Mesodermal cell (in vitro differentiated cells): ENCODE results near the gene SCGB3A1.

Experiments
- H3K27ac ChIP-seq: 2 replicates; pipeline ENCODE4 v1.7.0; 2013; ENCODE audit warnings: mild to moderate bottlenecking, low read depth, low read length, moderate library complexity; ENCODE audit not compliant: severe bottlenecking
- H3K36me3 ChIP-seq: 2 replicates; pipeline ENCODE4 v1.7.1; 2013; ENCODE audit warnings: mild to moderate bottlenecking, low read length, moderate library complexity; ENCODE audit not compliant: control insufficient read depth, insufficient read depth
- H3K4me1 ChIP-seq: one replicate; pipeline ENCODE4 v1.7.1; 2013; ENCODE audit warnings: mild to moderate bottlenecking, low read length; ENCODE audit not compliant: insufficient read depth, control insufficient read depth, poor library complexity, severe bottlenecking
- H3K4me3 ChIP-seq: 2 replicates; pipeline ENCODE4 v1.7.0; 2013; ENCODE audit warnings: low read length, control low read depth, mild to moderate bottlenecking; ENCODE audit not compliant: insufficient read depth, poor library complexity, severe bottlenecking; ENCODE audit errors: extremely low read depth
- H3K9me3 ChIP-seq: 2 replicates; pipeline ENCODE4 v1.7.1; 2013; ENCODE audit warnings: mild to moderate bottlenecking, low read length, moderate library complexity; ENCODE audit not compliant: control insufficient read depth
- WGBS, 2 experiments: methylation state at CpG; one replicate each; pipeline ENCODE4 v1.1.5; 2013; ENCODE audit warnings: missing lambda C conversion rate in 2 of 2; ENCODE audit not compliant: insufficient coverage in 2 of 2; 5-methylcytosine and 5-hydroxymethylcytosine counted together

Gene SCGB3A1

GRCh38 chr5:180612683-180613082, 21.4 kb upstream of the SCGB3A1 start:
- H3K4me1 ChIP-seq: peaks cover 3% of the 10 kb centered on the region
- H3K4me3 ChIP-seq: no peak overlapping the region
- 92 to 96% methylated on average over 10 of the region's 15 CpGs for WGBS, 2 experiments
- peaks cover 6% of the 10 kb centered on the region for H3K36me3 ChIP-seq
- no peak overlapping the region for H3K27ac ChIP-seq
- H3K9me3 ChIP-seq: no peaks in the 10 kb centered on the region

- Histone ChIP-seq H3K4me1 (peaks cover 3% of the 10 kb centered on the region), H3K4me3 (no peak overlapping the region), H3K36me3 (peaks cover 2% of the 10 kb centered on the region), H3K9me3 (no peaks in the 10 kb centered on the region), H3K27ac (no peak overlapping the region)
- 95% methylated on average over 18 to 21 of the region's 30 CpGs for WGBS, 2 experiments
Measured at GRCh38 chr5:180611140-180611850, 20.0 kb upstream of the SCGB3A1 start.

- WGBS, 2 experiments: 87 to 88% methylated on average over 15 to 17 of the region's 23 CpGs
- H3K36me3 ChIP-seq: no peaks in the 10 kb centered on the region
Measured at GRCh38 chr5:180609817-180610550, 18.7 kb upstream of the SCGB3A1 start.

GRCh38 chr5:180609386-180609785, 18.1 kb upstream of the SCGB3A1 start:
- Histone ChIP-seq H3K27ac (no peak overlapping the region), H3K9me3 (no peaks in the 10 kb centered on the region), H3K4me3 (no peak overlapping the region), H3K36me3 (no peaks in the 10 kb centered on the region), H3K4me1 (peaks cover 3% of the 10 kb centered on the region)
- WGBS, 2 experiments: 93 to 96% methylated on average over 13 to 14 of the region's 15 CpGs

More at GRCh38 chr5:180609817-180610550, 18.7 kb upstream of the SCGB3A1 start:
- no peak overlapping the region for H3K4me3 ChIP-seq
- peaks cover 3% of the 10 kb centered on the region for H3K4me1 ChIP-seq
- no peaks in the 10 kb centered on the region for H3K9me3 ChIP-seq
- H3K27ac ChIP-seq: no peak overlapping the region

GRCh38 chr5:180608572-180609310, 17.4 kb upstream of the SCGB3A1 start:
- Histone ChIP-seq H3K9me3 (no peaks in the 10 kb centered on the region), H3K27ac (no peak overlapping the region), H3K4me3 (no peak overlapping the region), H3K36me3 (no peaks in the 10 kb centered on the region), H3K4me1 (peaks cover 3% of the 10 kb centered on the region)
- 90 to 93% methylated on average over 23 to 24 of the region's 26 CpGs for WGBS, 2 experiments

- no peaks in the 10 kb centered on the region for H3K36me3 ChIP-seq
- no peak overlapping the region for H3K4me3 ChIP-seq
- H3K27ac ChIP-seq: no peak overlapping the region
- H3K4me1 ChIP-seq: peaks cover 3% of the 10 kb centered on the region
- no peaks in the 10 kb centered on the region for H3K9me3 ChIP-seq
- WGBS, 2 experiments: 65 to 80% methylated on average over 10 to 13 of the region's 18 CpGs
Measured at GRCh38 chr5:180607861-180608571, 16.7 kb upstream of the SCGB3A1 start.

- H3K4me3 ChIP-seq: no peak overlapping the region
- H3K27ac ChIP-seq: no peak overlapping the region
- peaks cover 3% of the 10 kb centered on the region for H3K4me1 ChIP-seq
- no peaks in the 10 kb centered on the region for H3K36me3 ChIP-seq
- WGBS, 2 experiments: 89 to 95% methylated on average over 19 to 21 of the region's 21 CpGs
- no peaks in the 10 kb centered on the region for H3K9me3 ChIP-seq
Measured at GRCh38 chr5:180606215-180606785, 15.0 kb upstream of the SCGB3A1 start.

- 55 to 70% methylated on average over 7 to 10 of the region's 11 CpGs for WGBS, 2 experiments
- Histone ChIP-seq H3K4me3 (no peak overlapping the region), H3K27ac (no peak overlapping the region), H3K36me3 (no peaks in the 10 kb centered on the region), H3K9me3 (no peaks in the 10 kb centered on the region), H3K4me1 (peaks cover 3% of the 10 kb centered on the region)
Measured at GRCh38 chr5:180605554-180606214, 14.4 kb upstream of the SCGB3A1 start.

GRCh38 chr5:180604271-180604670, 13.0 kb upstream of the SCGB3A1 start:
- no peak overlapping the region for H3K4me3 ChIP-seq
- H3K36me3 ChIP-seq: no peaks in the 10 kb centered on the region
- no peaks in the 10 kb centered on the region for H3K9me3 ChIP-seq
- H3K4me1 ChIP-seq: peaks cover 3% of the 10 kb centered on the region
- H3K27ac ChIP-seq: no peak overlapping the region
- WGBS, 2 experiments: 82 to 94% methylated on average over 11 to 12 of the region's 13 CpGs
